GM12878 (cell line): ENCODE measurements around the gene CDK15.

Source experiments
- ASH2L ChIP-seq: fragments of 300-600, 200-600 bp; sonication (generic); IDR thresholded peaks from 2 replicates; pipeline ENCODE4 v1.6.1; 2017; ENCODE audit warnings: low read depth, mild to moderate bottlenecking, borderline replicate concordance
- CHD2 ChIP-seq: IDR thresholded peaks from 2 replicates; pipeline ENCODE4 v1.6.1; 2011; ENCODE audit warnings: low read depth, low read length, improper control_type of control experiment, borderline replicate concordance
- SIN3A ChIP-seq: IDR thresholded peaks from 2 replicates; pipeline ENCODE4 v1.6.1; 2012; ENCODE audit warnings: low read depth, low read length, improper control_type of control experiment

DNA sequence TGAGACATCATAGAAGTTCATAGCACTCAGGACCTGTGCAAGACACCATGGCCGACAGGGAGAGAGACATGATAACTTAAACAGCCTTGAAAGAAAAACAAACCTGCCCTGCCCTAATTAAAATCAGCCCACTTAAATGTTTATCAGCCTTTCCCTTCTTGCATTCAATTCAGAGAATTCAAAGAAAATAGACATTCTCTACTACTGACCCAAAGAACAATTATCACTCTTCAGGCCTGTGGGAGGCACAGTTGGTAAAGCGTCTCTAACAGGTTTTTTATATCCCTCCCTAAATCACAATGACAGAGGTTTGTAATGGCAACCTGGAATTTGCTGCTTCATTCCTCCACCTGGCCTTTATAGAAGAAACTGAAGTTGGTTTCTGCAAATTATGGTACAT lies 1.7 kb downstream of the CDK15 start:
- TF ChIP-seq ASH2L, result no peak
- TF ChIP-seq SIN3A, result no peak
- no peak for TF ChIP-seq CHD2
